ENCODE data around the gene PLEKHA1. TPM values are rescaled to one million over a fixed set of nuclear protein-coding genes. Genes with fewer than 3 reads are reported as not detected.

Gene PLEKHA1
- total and polyA plus RNA-seq, 2 donors (not counting 1 experiment from before 2014, with no cell fraction given) = 9.0 to 34.0 TPM

GRCh38 chr10:122379041-122379440 is 4.5 kb downstream of the PLEKHA1 start:
- Histone ChIP-seq H3K36me3 (replicated peaks in 1 of 2; ENCODE audit: control extremely low read depth in 1 of 2, control insufficient read depth in 1 of 2, extremely low read depth in 1 of 2, insufficient read depth in 2 of 2, low read length in 1 of 2) (no peaks in the 10 kb centered on the region), H4K20me1 (ENCODE audit: control insufficient read depth, insufficient read depth, low read length, poor library complexity, severe bottlenecking) (peaks cover 48% of the 10 kb centered on the region), H2AFZ (ENCODE audit: insufficient read depth, low read depth, low read length, poor library complexity, severe bottlenecking) (no peak overlapping the region), H3K4me1 (ENCODE audit: control insufficient read depth in 2 of 2, insufficient read depth in 2 of 2, low read length in 2 of 2) (peaks cover 7 to 13% of the 10 kb centered on the region in 2 donors), H3K9ac (ENCODE audit: low read length) (no peak overlapping the region), H3K9me3 (ENCODE audit: control extremely low read depth in 1 of 3, control insufficient read depth in 2 of 3, insufficient read depth in 1 of 3, low read length in 2 of 3) (peaks cover 0 to 1% (median 0%) of the 10 kb centered on the region in 3 donors), H3K4me3 (ENCODE audit: control extremely low read depth in 1 of 5, extremely low read depth in 1 of 5, insufficient read depth in 1 of 5, low read depth in 2 of 5, low read length in 4 of 5) (no peak overlapping the region), H3K27me3 (replicated peaks in 1 of 4; ENCODE audit: control extremely low read depth in 1 of 4, control insufficient read depth in 3 of 4, insufficient read depth in 4 of 4, low read length in 3 of 4) (no peaks in the 10 kb centered on the region), H3K79me2 (ENCODE audit: control insufficient read depth, insufficient read depth, low read length) (peaks cover 90% of the 10 kb centered on the region), H3K27ac (ENCODE audit: low read length in 2 of 2) (no peak overlapping the region), H3K4me2 (replicated peaks; ENCODE audit: low read depth, low read length, poor library complexity, severe bottlenecking) (no peak overlapping the region)
- Mint-ChIP-seq H3K4me3 (no peak overlapping the region), H3K27ac (no peak overlapping the region), H3K27me3 (no peaks in the 10 kb centered on the region), H3K9me3 (ENCODE audit: insufficient read depth) (no peaks in the 10 kb centered on the region), H3K4me1 (peaks cover 46% of the 10 kb centered on the region)
- DNase-seq = no peak
- ChIA-PET CTCF (interaction anchor here (0.9 kb wide), 1 partner anchor 56 kb away, joined by 3 read pairs; no protein-coding TSS in a partner anchor), POLR2A (no interaction called here)
- intact Hi-C loops (cut with micrococcal nuclease) = loop anchor here (5.0 kb wide), 1 partner anchor 43 kb away; no protein-coding TSS in a partner anchor
- TF ChIP-seq, protein P1, sequence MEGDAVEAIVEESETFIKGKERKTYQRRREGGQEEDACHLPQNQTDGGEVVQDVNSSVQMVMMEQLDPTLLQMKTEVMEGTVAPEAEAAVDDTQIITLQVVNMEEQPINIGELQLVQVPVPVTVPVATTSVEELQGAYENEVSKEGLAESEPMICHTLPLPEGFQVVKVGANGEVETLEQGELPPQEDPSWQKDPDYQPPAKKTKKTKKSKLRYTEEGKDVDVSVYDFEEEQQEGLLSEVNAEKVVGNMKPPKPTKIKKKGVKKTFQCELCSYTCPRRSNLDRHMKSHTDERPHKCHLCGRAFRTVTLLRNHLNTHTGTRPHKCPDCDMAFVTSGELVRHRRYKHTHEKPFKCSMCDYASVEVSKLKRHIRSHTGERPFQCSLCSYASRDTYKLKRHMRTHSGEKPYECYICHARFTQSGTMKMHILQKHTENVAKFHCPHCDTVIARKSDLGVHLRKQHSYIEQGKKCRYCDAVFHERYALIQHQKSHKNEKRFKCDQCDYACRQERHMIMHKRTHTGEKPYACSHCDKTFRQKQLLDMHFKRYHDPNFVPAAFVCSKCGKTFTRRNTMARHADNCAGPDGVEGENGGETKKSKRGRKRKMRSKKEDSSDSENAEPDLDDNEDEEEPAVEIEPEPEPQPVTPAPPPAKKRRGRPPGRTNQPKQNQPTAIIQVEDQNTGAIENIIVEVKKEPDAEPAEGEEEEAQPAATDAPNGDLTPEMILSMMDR (IDR thresholded peaks at IDR 0.05) = no peak
- no peak for TF ChIP-seq EZH2 (IDR thresholded peaks at IDR 0.05; ENCODE audit: borderline replicate concordance, insufficient read depth, low read depth, low read length, poor library complexity, severe bottlenecking)
- ATAC-seq (ENCODE audit: low read depth) = no peak
- no CpG with 5 or more reads among the region's 5 CpGs for WGBS (ENCODE audit: insufficient coverage)

DNA sequence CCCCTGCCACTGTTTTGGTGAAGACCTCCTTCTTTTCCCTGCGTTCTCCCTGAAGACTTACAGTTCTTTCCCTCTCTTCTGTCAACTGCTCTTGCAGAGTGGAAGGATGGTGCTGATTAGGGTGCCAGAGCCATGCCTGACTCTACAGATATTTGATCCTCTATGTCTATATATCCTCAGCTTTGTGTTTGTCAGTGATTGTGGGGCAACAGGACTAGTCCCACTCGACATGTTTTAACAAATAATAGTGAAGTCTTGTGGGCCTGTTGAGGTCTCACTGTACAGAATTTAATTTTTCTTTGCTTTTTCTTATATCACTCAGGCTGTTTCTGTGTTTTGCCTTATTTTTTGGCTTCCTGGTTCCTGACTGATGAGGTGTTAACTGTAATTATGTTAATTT is 5.0 kb downstream of the PLEKHA1 start:
- no peaks in the 10 kb centered on the region for H3K9me3 Mint-ChIP-seq (ENCODE audit: insufficient read depth)
- Histone ChIP-seq H3K79me2 (ENCODE audit: control insufficient read depth, insufficient read depth, low read length) (peaks cover 95% of the 10 kb centered on the region), H3K4me1 (ENCODE audit: control insufficient read depth in 2 of 2, insufficient read depth in 2 of 2, low read length in 2 of 2) (peaks cover 5 to 12% of the 10 kb centered on the region in 2 donors), H3K27me3 (replicated peaks in 1 of 4; ENCODE audit: control extremely low read depth in 1 of 4, control insufficient read depth in 3 of 4, insufficient read depth in 4 of 4, low read length in 3 of 4) (no peaks in the 10 kb centered on the region), H2AFZ (ENCODE audit: insufficient read depth, low read depth, low read length, poor library complexity, severe bottlenecking) (no peak overlapping the region), H3K4me2 (replicated peaks; ENCODE audit: low read depth, low read length, poor library complexity, severe bottlenecking) (no peak overlapping the region), H3K36me3 (replicated peaks in 1 of 2; ENCODE audit: control extremely low read depth in 1 of 2, control insufficient read depth in 1 of 2, extremely low read depth in 1 of 2, insufficient read depth in 2 of 2, low read length in 1 of 2) (no peaks in the 10 kb centered on the region), H3K27ac (ENCODE audit: low read length in 2 of 2) (no peak overlapping the region), H4K20me1 (ENCODE audit: control insufficient read depth, insufficient read depth, low read length, poor library complexity, severe bottlenecking) (peaks cover 53% of the 10 kb centered on the region), H3K4me3 (ENCODE audit: control extremely low read depth in 1 of 5, extremely low read depth in 1 of 5, insufficient read depth in 1 of 5, low read depth in 2 of 5, low read length in 4 of 5) (no peak overlapping the region), H3K9me3 (ENCODE audit: control extremely low read depth in 1 of 3, control insufficient read depth in 2 of 3, insufficient read depth in 1 of 3, low read length in 2 of 3) (peaks cover 0 to 1% (median 0%) of the 10 kb centered on the region in 3 donors), H3K9ac (ENCODE audit: low read length) (no peak overlapping the region)
- WGBS (ENCODE audit: insufficient coverage) = no CpG with 5 or more reads among the region's 2 CpGs
- H3K27me3 Mint-ChIP-seq = no peaks in the 10 kb centered on the region
- H3K27ac Mint-ChIP-seq = no peak overlapping the region
- ChIA-PET CTCF (no interaction called here), POLR2A (no interaction called here)
- no peak for TF ChIP-seq EZH2 (IDR thresholded peaks at IDR 0.05; ENCODE audit: borderline replicate concordance, insufficient read depth, low read depth, low read length, poor library complexity, severe bottlenecking)
- TF ChIP-seq, protein P1 (IDR thresholded peaks at IDR 0.05) = no peak
- no peak overlapping the region for H3K4me3 Mint-ChIP-seq
- no peak for ATAC-seq (ENCODE audit: low read depth)
- no peak for DNase-seq
- peaks cover 44% of the 10 kb centered on the region for H3K4me1 Mint-ChIP-seq
- intact Hi-C loops (cut with micrococcal nuclease) = loop anchor here (5.0 kb wide), 1 partner anchor 43 kb away; no protein-coding TSS in a partner anchor

Measured in B cell (primary cell).